Loucy (cell line): ENCODE results near the gene ERCC3.
"Not testable (repeated sequence)": the region's sequence is repeated elsewhere in the genome, so short reads cannot be mapped to it uniquely, and the experiment has no call there.

ENCODE experiments used
- H2AFZ ChIP-seq: fragments of 200-600 bp; sonication (generic); 2 replicates; pipeline ENCODE4 v1.6.0; 2016; ENCODE audit warnings: antibody characterized with exemption, mild to moderate bottlenecking, low read length, moderate library complexity
- H3F3A ChIP-seq: fragments of 200-600 bp; 2 replicates; pipeline ENCODE4 v1.6.0; 2016; ENCODE audit warnings: antibody characterized with exemption, low read depth, mild to moderate bottlenecking
- H3K27me3 ChIP-seq: fragments of 200-600 bp; sonication (generic); 2 replicates; pipeline ENCODE4 v1.6.1; 2014; ENCODE audit warnings: low read length, mild to moderate bottlenecking; ENCODE audit not compliant: insufficient read depth, poor library complexity, severe bottlenecking
- H3K36me3 ChIP-seq: fragments of 200-600 bp; sonication (generic); 2 replicates; pipeline ENCODE4 v1.6.1; 2016; ENCODE audit warnings: low read length; ENCODE audit not compliant: insufficient read depth
- H3K4me1 ChIP-seq: fragments of 200-600 bp; sonication (generic); 2 replicates; pipeline ENCODE4 v1.5.1; 2014; ENCODE audit warnings: low read length, mild to moderate bottlenecking; ENCODE audit not compliant: insufficient read depth, poor library complexity, severe bottlenecking
- H3K4me2 ChIP-seq: fragments of 200-600 bp; sonication (generic); 2 replicates; pipeline ENCODE4 v1.6.0; 2014; ENCODE audit warnings: antibody characterized with exemption, low read length, low read depth, mild to moderate bottlenecking; ENCODE audit not compliant: poor library complexity, severe bottlenecking
- H3K4me3 ChIP-seq: fragments of 200-600 bp; sonication (generic); 2 replicates; pipeline ENCODE4 v1.5.1; 2014; ENCODE audit warnings: low read length, mild to moderate bottlenecking, mixed read lengths; ENCODE audit not compliant: poor library complexity, severe bottlenecking
- H3K79me2 ChIP-seq: fragments of 200-600 bp; sonication (generic); 2 replicates; pipeline ENCODE4 v1.6.1; 2014; ENCODE audit warnings: low read length; ENCODE audit not compliant: insufficient read depth
- H3K9ac ChIP-seq: fragments of 200-600 bp; sonication (generic); 2 replicates; pipeline ENCODE4 v1.6.0; 2014; ENCODE audit warnings: mild to moderate bottlenecking, low read depth, low read length, moderate library complexity; ENCODE audit not compliant: poor library complexity, severe bottlenecking
- H3K9me2 ChIP-seq: fragments of 200-600 bp; sonication (generic); replicated peaks from 2 replicates; pipeline ENCODE4 v1.6.1; 2016; ENCODE audit warnings: low read depth, low read length, mixed read lengths
- H3K9me3 ChIP-seq: fragments of 200-600 bp; sonication (generic); 2 replicates; pipeline ENCODE4 v1.6.1; 2014; ENCODE audit warnings: mild to moderate bottlenecking, antibody characterized with exemption, low read length, low read depth; ENCODE audit not compliant: insufficient read depth
- H4K20me1 ChIP-seq: fragments of 200-600 bp; sonication (generic); 2 replicates; pipeline ENCODE4 v1.6.0; 2014; ENCODE audit warnings: antibody characterized with exemption, low read length, mild to moderate bottlenecking; ENCODE audit not compliant: insufficient read depth, poor library complexity, severe bottlenecking
- CTCF ChIP-seq: fragments of 200-600 bp; sonication (generic); conservative IDR thresholded peaks from 2 replicates; pipeline ENCODE4 v1.5.1; 2014; ENCODE audit warnings: mild to moderate bottlenecking, antibody characterized with exemption, low read length
- EZH2phosphoT487 ChIP-seq: fragments of 200-600 bp; IDR thresholded peaks from 2 replicates; pipeline ENCODE4 v1.6.1; 2018; ENCODE audit warnings: antibody characterized with exemption, mild to moderate bottlenecking, moderate library complexity, borderline replicate concordance

The ERCC3 gene

DNA sequence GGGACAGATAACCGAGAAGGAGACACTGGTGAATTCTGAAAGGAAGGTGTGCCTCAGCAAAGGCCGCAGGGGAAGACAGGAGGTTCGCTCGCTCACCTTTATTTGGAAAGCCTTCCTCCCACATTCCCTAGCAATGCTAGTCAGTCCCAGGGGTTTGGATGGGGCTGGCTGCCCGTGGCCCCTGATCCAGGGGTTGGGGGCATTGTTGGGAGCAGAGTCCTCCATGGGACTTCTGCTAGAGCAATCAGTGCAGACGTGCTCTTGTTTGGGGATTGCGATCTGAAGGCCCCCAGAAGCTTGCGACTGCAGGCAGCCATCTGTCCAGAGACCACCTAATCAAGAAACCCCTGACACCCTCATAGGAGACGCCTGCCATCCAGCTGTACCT, 67.8 kb downstream of the ERCC3 start:
- Histone ChIP-seq H3K4me3 (no peak overlapping the region), H3K36me3 (no peaks in the 10 kb centered on the region), H3K4me2 (no peak overlapping the region), H3K79me2 (no peaks in the 10 kb centered on the region), H3K9me2 (no peaks in the 10 kb centered on the region), H3K27me3 (no peaks in the 10 kb centered on the region), H3K9ac (no peak overlapping the region), H3F3A (no peaks in the 10 kb centered on the region), H3K9me3 (no peaks in the 10 kb centered on the region), H3K4me1 (no peaks in the 10 kb centered on the region), H2AFZ (no peak overlapping the region), H4K20me1 (no peaks in the 10 kb centered on the region)
- TF ChIP-seq EZH2phosphoT487 (no peak), CTCF (no peak)

DNA sequence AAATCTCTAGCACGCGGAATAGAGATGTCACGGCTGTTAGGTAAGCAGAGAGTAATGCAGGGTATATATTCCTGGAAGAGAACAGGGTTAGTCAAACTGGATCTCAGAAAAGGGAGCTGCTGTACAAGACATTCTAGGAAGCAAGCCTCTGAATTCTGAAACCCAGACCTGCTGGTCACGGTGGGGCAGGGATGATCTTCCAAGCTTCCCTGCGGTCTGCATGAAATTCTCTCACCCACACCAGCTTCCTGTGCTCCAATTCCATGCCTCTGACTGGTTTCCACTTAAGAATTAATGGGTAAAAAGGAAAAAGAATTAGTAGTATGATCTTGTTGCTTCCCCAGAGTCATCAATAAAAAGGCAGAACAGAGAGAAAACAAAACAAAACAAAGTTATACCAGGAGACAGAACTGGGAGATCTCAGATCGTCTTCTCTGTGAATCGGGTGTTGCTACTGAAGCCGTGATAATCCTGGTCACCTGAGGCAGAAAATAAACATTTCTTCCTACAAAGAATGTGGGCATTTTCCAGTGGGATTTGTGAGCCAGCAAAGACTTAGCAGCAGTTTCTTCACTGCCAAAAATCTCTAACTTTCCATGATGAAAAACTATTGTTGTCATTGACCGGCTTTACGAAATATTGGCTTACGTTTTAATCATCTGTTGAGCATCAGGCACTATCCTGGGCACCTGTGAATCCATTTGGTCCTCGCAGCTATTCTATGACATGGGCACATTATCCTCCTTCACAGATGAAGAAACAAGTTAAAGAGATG, 68.6 kb downstream of the ERCC3 start:
- no peaks in the 10 kb centered on the region for H4K20me1 ChIP-seq
- H3K9me2 ChIP-seq = no peaks in the 10 kb centered on the region
- H3K36me3 ChIP-seq = no peaks in the 10 kb centered on the region
- TF ChIP-seq EZH2phosphoT487 = no peak
- TF ChIP-seq CTCF = no peak
- H2AFZ ChIP-seq = no peak overlapping the region
- no peaks in the 10 kb centered on the region for H3F3A ChIP-seq
- H3K9ac ChIP-seq = no peak overlapping the region
- no peaks in the 10 kb centered on the region for H3K79me2 ChIP-seq
- H3K27me3 ChIP-seq = no peaks in the 10 kb centered on the region
- no peaks in the 10 kb centered on the region for H3K4me1 ChIP-seq
- H3K4me2 ChIP-seq = no peak overlapping the region
- H3K9me3 ChIP-seq = no peaks in the 10 kb centered on the region
- H3K4me3 ChIP-seq = no peak overlapping the region

- H3K4me1 ChIP-seq, H3K9ac ChIP-seq, H4K20me1 ChIP-seq, H2AFZ ChIP-seq, H3K9me3 ChIP-seq, H3K9me2 ChIP-seq, H3K36me3 ChIP-seq, H3K4me2 ChIP-seq, H3K4me3 ChIP-seq, H3F3A ChIP-seq, H3K79me2 ChIP-seq, H3K27me3 ChIP-seq: not testable (repeated sequence)
These were observed 69.8 kb downstream of the ERCC3 start for GRCh38 chr2:127224135-127224534.
